H9 (cell line): ENCODE measurements around the gene MAML3. TPM values are rescaled to one million over a fixed set of nuclear protein-coding genes. Genes with fewer than 3 reads are reported as not detected.

ENCODE experiments used
- DNase-seq: peaks from one replicate; pipeline ENCODE4 v3.0.0-alpha.2; 2017
- H2AFZ ChIP-seq: one replicate; pipeline ENCODE4 v1.6.1; 2013; ENCODE audit warnings: mild to moderate bottlenecking, low read length, control low read depth, moderate library complexity
- H2AK5ac ChIP-seq: 2 replicates; pipeline ENCODE4 v1.6.1; 2013; ENCODE audit warnings: low read length, control low read depth, mixed read lengths; ENCODE audit not compliant: insufficient read length
- H2BK120ac ChIP-seq: one replicate; pipeline ENCODE4 v1.6.1; 2013; ENCODE audit warnings: low read depth, mild to moderate bottlenecking, low read length, control low read depth, inconsistent platforms; ENCODE audit not compliant: poor library complexity, severe bottlenecking
- H2BK12ac ChIP-seq: 2 replicates; pipeline ENCODE4 v1.6.1; 2013; ENCODE audit warnings: low read length, control low read depth, mixed read lengths, low read depth; ENCODE audit not compliant: insufficient read length
- H2BK15ac ChIP-seq: 2 replicates; pipeline ENCODE4 v1.6.1; 2013; ENCODE audit warnings: low read depth, low read length, control low read depth
- H2BK20ac ChIP-seq: one replicate; pipeline ENCODE4 v1.6.1; 2013; ENCODE audit warnings: low read depth, mild to moderate bottlenecking, low read length, control low read depth, inconsistent platforms; ENCODE audit not compliant: poor library complexity, severe bottlenecking
- H2BK5ac ChIP-seq: 2 replicates; pipeline ENCODE4 v1.6.1; 2013; ENCODE audit warnings: low read length, control low read depth, mixed read lengths; ENCODE audit not compliant: insufficient read length
- H3K14ac ChIP-seq: 2 replicates; pipeline ENCODE4 v1.6.1; 2013; ENCODE audit warnings: low read length, control low read depth; ENCODE audit not compliant: insufficient read depth
- H3K18ac ChIP-seq: 2 replicates; pipeline ENCODE4 v1.6.1; 2013; ENCODE audit warnings: low read depth, mild to moderate bottlenecking, mixed read lengths, low read length, control low read depth; ENCODE audit not compliant: insufficient read length
- H3K23ac ChIP-seq: 2 replicates; pipeline ENCODE4 v1.6.1; 2013; ENCODE audit warnings: low read length, control low read depth, mixed read lengths, low read depth; ENCODE audit not compliant: insufficient read length
- H3K23me2 ChIP-seq: 2 replicates; pipeline ENCODE4 v1.6.1; 2013; ENCODE audit warnings: low read depth, mild to moderate bottlenecking, mixed read lengths, low read length, control low read depth; ENCODE audit not compliant: insufficient read length, poor library complexity, severe bottlenecking
- H3K27ac ChIP-seq: 2 replicates; pipeline ENCODE4 v1.5.1; 2013; ENCODE audit warnings: low read length, control low read depth, mixed read lengths, low read depth; ENCODE audit not compliant: insufficient read length
- H3K27me3 ChIP-seq: 2 replicates; pipeline ENCODE4 v1.6.1; 2013; ENCODE audit warnings: low read length, control low read depth, inconsistent platforms; ENCODE audit not compliant: insufficient read depth
- H3K4ac ChIP-seq: 2 replicates; pipeline ENCODE4 v1.6.1; 2013; ENCODE audit warnings: low read depth, mild to moderate bottlenecking, control low read depth, inconsistent platforms, low read length, moderate library complexity
- H3K4me1 ChIP-seq: 2 replicates; pipeline ENCODE4 v1.6.1; 2013; ENCODE audit warnings: low read length, control low read depth, inconsistent platforms; ENCODE audit not compliant: insufficient read depth
- H3K4me2 ChIP-seq: 2 replicates; pipeline ENCODE4 v1.6.1; 2013; ENCODE audit warnings: low read length, control low read depth, mixed read lengths; ENCODE audit not compliant: insufficient read length, insufficient read depth
- H3K56ac ChIP-seq: 2 replicates; pipeline ENCODE4 v1.6.1; 2013; ENCODE audit warnings: low read depth, mild to moderate bottlenecking, mixed read lengths, low read length, control low read depth; ENCODE audit not compliant: insufficient read length
- H3K79me1 ChIP-seq: 2 replicates; pipeline ENCODE4 v1.6.1; 2013; ENCODE audit warnings: low read depth, mild to moderate bottlenecking, moderate library complexity, low read length, control low read depth, inconsistent platforms; ENCODE audit not compliant: insufficient read depth, poor library complexity, severe bottlenecking
- H3K79me2 ChIP-seq: 2 replicates; pipeline ENCODE4 v1.6.1; 2013; ENCODE audit warnings: low read length, control low read depth, inconsistent platforms; ENCODE audit not compliant: insufficient read depth
- H3K9ac ChIP-seq: 2 replicates; pipeline ENCODE4 v1.6.1; 2013; ENCODE audit warnings: low read length, control low read depth, mixed read lengths; ENCODE audit not compliant: insufficient read length; ENCODE audit errors: extremely low read depth
- H3K9me3 ChIP-seq: one replicate; pipeline ENCODE4 v1.6.1; 2013; ENCODE audit warnings: low read depth, low read length, inconsistent platforms; ENCODE audit not compliant: control insufficient read depth
- H3T11ph ChIP-seq: one replicate; pipeline ENCODE4 v1.6.1; 2013; ENCODE audit warnings: mild to moderate bottlenecking, low read length, control low read depth, inconsistent platforms
- H4K20me1 ChIP-seq: one replicate; pipeline ENCODE4 v1.6.1; 2013; ENCODE audit not compliant: control insufficient read depth, insufficient read length, insufficient read depth
- H4K5ac ChIP-seq: 2 replicates; pipeline ENCODE4 v1.6.1; 2013; ENCODE audit warnings: low read depth, mild to moderate bottlenecking, mixed read lengths, low read length, control low read depth; ENCODE audit not compliant: insufficient read length
- H4K8ac ChIP-seq: replicated peaks from 2 replicates; pipeline ENCODE4 v1.6.1; 2013; ENCODE audit warnings: low read length, control low read depth, mixed read lengths, low read depth; ENCODE audit not compliant: insufficient read length
- H4K91ac ChIP-seq: 2 replicates; pipeline ENCODE4 v1.6.1; 2013; ENCODE audit warnings: low read depth, mild to moderate bottlenecking, moderate library complexity, mixed read lengths, low read length, control low read depth; ENCODE audit not compliant: insufficient read length
- H3K27ac Mint-ChIP-seq, 3 experiments: 2 replicates in 2 of 3; 3 replicates in 1 of 3; pipeline ENCODE4 v1.8.0; 2020 to 2021; ENCODE audit warnings: mixed read lengths in 3 of 3, mild to moderate bottlenecking in 1 of 3, moderate library complexity in 1 of 3
- H3K27me3 Mint-ChIP-seq: 2 replicates; pipeline ENCODE4 v1.8.0; 2021; ENCODE audit warnings: low read depth, mild to moderate bottlenecking, moderate library complexity, mixed read lengths
- H3K36me3 Mint-ChIP-seq, 3 experiments: 2 replicates in 2 of 3; 3 replicates in 1 of 3; pipeline ENCODE4 v1.8.0; 2020 to 2021; ENCODE audit warnings: low read depth in 3 of 3, mixed read lengths in 3 of 3; ENCODE audit not compliant: insufficient read depth in 1 of 3
- H3K4me1 Mint-ChIP-seq, 2 experiments: 2 replicates each; pipeline ENCODE4 v1.8.0; 2020; ENCODE audit warnings: mixed read lengths in 2 of 2
- H3K4me3 Mint-ChIP-seq, 2 experiments: 2 replicates in 1 of 2; 3 replicates in 1 of 2; pipeline ENCODE4 v1.8.0; 2020 to 2021; ENCODE audit warnings: mild to moderate bottlenecking in 2 of 2, mixed read lengths in 2 of 2, moderate library complexity in 1 of 2
- H3K9me3 Mint-ChIP-seq, 2 experiments: 2 replicates in 1 of 2; 3 replicates in 1 of 2; pipeline ENCODE4 v1.8.0; 2020; ENCODE audit warnings: mild to moderate bottlenecking in 2 of 2, mixed read lengths in 2 of 2, moderate library complexity in 1 of 2
- CTCF ChIP-seq: fragments of 200-600 bp; sonication (generic); conservative IDR thresholded peaks from 3 replicates; pipeline ENCODE4 v1.8.0; 2021; ENCODE audit warnings: antibody characterized with exemption, mild to moderate bottlenecking
- WGBS: extraction: QIAGEN DNeasy Blood & Tissue Kit; methylation state at CpG from one replicate; pipeline ENCODE4 v1.1.7; 2013; ENCODE audit warnings: missing lambda C conversion rate, low lambda C conversion rate, mixed read lengths; ENCODE audit not compliant: insufficient read length; ENCODE audit errors: extremely low coverage; 5-methylcytosine and 5-hydroxymethylcytosine counted together
- total RNA-seq: library from RNA; stranded (reverse); gene quantifications from 2 replicates; pipeline ENCODE4 v1.2.1, GENCODE V29; 2021

The MAML3 gene
- total RNA-seq, 1 experiment from 2014 or later = 3.9 TPM

GRCh38 chr4:140000232-140000631, 153.8 kb downstream of the MAML3 start:
- no peaks in the 10 kb centered on the region for H3K9me3 ChIP-seq
- no peak overlapping the region for H2BK120ac ChIP-seq
- H2AK5ac ChIP-seq = no peak overlapping the region
- H4K20me1 ChIP-seq = no peaks in the 10 kb centered on the region
- no peak overlapping the region for H2BK20ac ChIP-seq
- H3K18ac ChIP-seq = no peak overlapping the region
- H3K56ac ChIP-seq = no peak overlapping the region
- no peak overlapping the region for H3K9ac ChIP-seq
- no peaks in the 10 kb centered on the region for H3K4me1 ChIP-seq
- H4K8ac ChIP-seq = no peak overlapping the region
- H3K23me2 ChIP-seq = peaks cover 4% of the 10 kb centered on the region
- no peak overlapping the region for H2BK15ac ChIP-seq
- H3K4me2 ChIP-seq = no peak overlapping the region
- Mint-ChIP-seq H3K36me3 (no peaks in the 10 kb centered on the region), H3K27ac (no peak overlapping the region; a peak in 1 of 7 replicates), H3K4me3 (no peak overlapping the region), H3K9me3 (no peaks in the 10 kb centered on the region; a peak in 1 of 5 replicates), H3K4me1 (peaks cover 17 to 22% of the 10 kb centered on the region in 2 experiments), H3K27me3 (peaks cover 14% of the 10 kb centered on the region)
- H3K23ac ChIP-seq = no peak overlapping the region
- H3K14ac ChIP-seq = no peak overlapping the region
- no peak overlapping the region for H4K5ac ChIP-seq
- H2AFZ ChIP-seq = no peak overlapping the region
- H3K4ac ChIP-seq = no peak overlapping the region
- no peaks in the 10 kb centered on the region for H3K79me2 ChIP-seq
- H3T11ph ChIP-seq = no peak overlapping the region
- no peak overlapping the region for H3K27ac ChIP-seq
- no peak overlapping the region for H2BK5ac ChIP-seq
- H3K27me3 ChIP-seq = no peaks in the 10 kb centered on the region
- no peak overlapping the region for H2BK12ac ChIP-seq
- no peaks in the 10 kb centered on the region for H3K79me1 ChIP-seq
- H4K91ac ChIP-seq = no peak overlapping the region
- no CpG with 5 or more reads among the region's 1 CpG for WGBS
- no peak for DNase-seq
- no peak for TF ChIP-seq CTCF
